ENCODE data around the gene TSR3. TPM values are rescaled to one million over a fixed set of nuclear protein-coding genes. Genes with fewer than 3 reads are reported as not detected.

The TSR3 gene
- total and polyA plus RNA-seq, 4 donors, result 20.3 to 29.9 (median 28.9) TPM

DNA sequence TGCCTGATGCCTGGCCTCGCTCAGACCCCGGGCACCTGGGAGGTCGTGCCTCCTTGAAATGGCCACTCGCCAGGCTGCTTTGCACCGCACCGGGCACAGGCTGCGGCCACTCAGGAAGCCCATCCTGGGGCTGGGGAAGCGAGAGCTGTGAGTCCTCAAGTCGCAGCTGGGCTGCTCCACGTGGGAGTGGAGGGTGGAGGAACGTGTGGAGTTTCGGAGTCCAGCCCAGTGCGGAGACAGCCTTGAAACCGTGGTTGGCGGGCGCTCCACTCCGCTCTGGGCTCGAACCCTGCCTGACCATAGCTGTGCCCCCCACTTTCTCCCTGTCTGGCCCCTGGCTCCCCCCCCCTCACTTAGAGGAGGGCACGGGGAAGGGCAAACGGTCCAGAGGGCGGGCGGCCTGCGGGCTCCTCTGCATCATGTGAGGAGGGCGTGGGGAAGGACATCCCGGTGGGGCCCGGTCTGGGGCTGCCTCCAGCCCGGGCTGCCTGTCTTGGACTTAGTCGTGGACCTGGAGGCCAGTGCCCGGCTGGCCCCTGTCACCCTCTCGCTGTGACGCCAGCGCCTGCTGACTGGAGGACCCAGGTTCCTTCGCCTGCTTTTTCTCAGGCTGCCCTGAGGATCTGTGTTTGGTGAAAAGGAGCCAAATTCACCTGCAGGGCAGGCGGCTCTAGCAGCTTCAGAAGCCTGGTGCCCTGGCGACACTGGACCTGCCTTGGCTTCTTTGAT lies 39.8 kb downstream of the TSR3 start:
- DNase-seq (ENCODE audit: low spot score), result no peak
- Histone ChIP-seq H3K4me1 (ENCODE audit: control insufficient read depth in 4 of 4, insufficient read depth in 4 of 4, low read length in 3 of 4) (peaks cover 9 to 44% (median 34%) of the 10 kb centered on the region in 4 donors), H3K27me3 (ENCODE audit: control insufficient read depth in 4 of 4, insufficient read depth in 4 of 4, low read length in 3 of 4) (no peaks in the 10 kb centered on the region), H3K9me3 (ENCODE audit: control insufficient read depth in 4 of 4, low read length in 3 of 4) (no peaks in the 10 kb centered on the region), H3K27ac (ENCODE audit: low read depth in 1 of 2, low read length in 2 of 2) (no peak overlapping the region), H3K36me3 (ENCODE audit: control insufficient read depth in 4 of 4, insufficient read depth in 3 of 4, low read depth in 1 of 4, low read length in 3 of 4) (peaks cover 18 to 26% (median 18%) of the 10 kb centered on the region in 4 donors), H3K9ac (ENCODE audit: low read depth in 1 of 2, low read length in 2 of 2) (peak overlapping the region in 1 of 2 donors; percentile 87), H3K4me3 (ENCODE audit: low read depth in 1 of 3, low read length in 3 of 3) (peak overlapping the region in 2 of 3 donors; percentile 22 to 58)
- TF ChIP-seq HNF4A (conservative IDR thresholded peaks at IDR 0.05), result no peak
- no peak for TF ChIP-seq EGR1 (IDR thresholded peaks at IDR 0.05; ENCODE audit: low read depth in 2 of 2)
- TF ChIP-seq HNF4G (IDR thresholded peaks at IDR 0.05), result no peak
- no peak for TF ChIP-seq RAD21 (IDR thresholded peaks at IDR 0.05)
- TF ChIP-seq RXRA (IDR thresholded peaks at IDR 0.05), result no peak
- no peak for TF ChIP-seq MAX (IDR thresholded peaks at IDR 0.05)
- TF ChIP-seq NR2F2 (IDR thresholded peaks at IDR 0.05), result no peak
- no peak for TF ChIP-seq GABPA (IDR thresholded peaks at IDR 0.05 in 1 of 2, conservative IDR thresholded peaks at IDR 0.05 in 1 of 2)
- TF ChIP-seq SP1 (IDR thresholded peaks at IDR 0.05), result no peak
- TF ChIP-seq FOXA2 (IDR thresholded peaks at IDR 0.05), result no peak
- no peak for TF ChIP-seq YY1 (IDR thresholded peaks at IDR 0.05)
- TF ChIP-seq, protein P1, sequence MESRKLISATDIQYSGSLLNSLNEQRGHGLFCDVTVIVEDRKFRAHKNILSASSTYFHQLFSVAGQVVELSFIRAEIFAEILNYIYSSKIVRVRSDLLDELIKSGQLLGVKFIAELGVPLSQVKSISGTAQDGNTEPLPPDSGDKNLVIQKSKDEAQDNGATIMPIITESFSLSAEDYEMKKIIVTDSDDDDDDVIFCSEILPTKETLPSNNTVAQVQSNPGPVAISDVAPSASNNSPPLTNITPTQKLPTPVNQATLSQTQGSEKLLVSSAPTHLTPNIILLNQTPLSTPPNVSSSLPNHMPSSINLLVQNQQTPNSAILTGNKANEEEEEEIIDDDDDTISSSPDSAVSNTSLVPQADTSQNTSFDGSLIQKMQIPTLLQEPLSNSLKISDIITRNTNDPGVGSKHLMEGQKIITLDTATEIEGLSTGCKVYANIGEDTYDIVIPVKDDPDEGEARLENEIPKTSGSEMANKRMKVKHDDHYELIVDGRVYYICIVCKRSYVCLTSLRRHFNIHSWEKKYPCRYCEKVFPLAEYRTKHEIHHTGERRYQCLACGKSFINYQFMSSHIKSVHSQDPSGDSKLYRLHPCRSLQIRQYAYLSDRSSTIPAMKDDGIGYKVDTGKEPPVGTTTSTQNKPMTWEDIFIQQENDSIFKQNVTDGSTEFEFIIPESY (IDR thresholded peaks at IDR 0.05), result no peak
- no peak for TF ChIP-seq TAF1 (conservative IDR thresholded peaks at IDR 0.05)
- no peak for TF ChIP-seq JUND (IDR thresholded peaks at IDR 0.05)
- TF ChIP-seq, protein P2, sequence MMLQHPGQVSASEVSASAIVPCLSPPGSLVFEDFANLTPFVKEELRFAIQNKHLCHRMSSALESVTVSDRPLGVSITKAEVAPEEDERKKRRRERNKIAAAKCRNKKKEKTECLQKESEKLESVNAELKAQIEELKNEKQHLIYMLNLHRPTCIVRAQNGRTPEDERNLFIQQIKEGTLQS (IDR thresholded peaks at IDR 0.05), result no peak
- no peak for TF ChIP-seq FOXA1 (IDR thresholded peaks at IDR 0.05)
- TF ChIP-seq REST (IDR thresholded peaks at IDR 0.05), result no peak
- no peak for TF ChIP-seq CTCF (IDR thresholded peaks at IDR 0.05; ENCODE audit: low read depth, low read length, missing input control)
- WGBS, result 28% methylated on average over 35 of the region's 35 CpGs

Data from liver (tissue), 9 donors.